ENCODE measurements around the gene LRRC34. TPM values are rescaled to one million over a fixed set of nuclear protein-coding genes. Genes with fewer than 3 reads are reported as not detected.

Gene LRRC34
- total RNA-seq, 4 donors from 2014 or later, result 1.2 to 1.3 TPM; not detected in 2

GRCh38 chr3:169764312-169764881, 48.3 kb downstream of the LRRC34 start:
- Histone ChIP-seq H3K27me3 (no peaks in the 10 kb centered on the region), H3K4me3 (peak overlapping the region; percentile 63 to 96 (median 93)), H3K9me3 (no peaks in the 10 kb centered on the region), H3K27ac (peak overlapping the region; percentile 85 to 96 (median 96)), H3K36me3 (no peaks in the 10 kb centered on the region), H3K4me1 (peaks cover 0 to 11% of the 10 kb centered on the region in 2 donors)
- DNase-seq (peak in 1 of 2 donors; percentile 42), ATAC-seq (peak; percentile 39 to 58)
- in situ Hi-C loops (cut with MboI; ENCODE audit: low sequenced_read_pairs in 4 of 4) (loop anchor here in 1 of 4 donors (25.0 kb wide), 1 partner anchor 598 kb away; the partner anchor contains the start of gene SKIL), intact Hi-C loops (cut with DNase I; ENCODE audit: low total_unique reads) (loop anchor here (10.0 kb wide), 1 partner anchor 620 kb away; no protein-coding TSS in a partner anchor)
- TF ChIP-seq CTCF (IDR thresholded peaks at IDR 0.05 in 4 of 5, conservative IDR thresholded peaks at IDR 0.05 in 1 of 5) (no peak), POLR2A (IDR thresholded peaks at IDR 0.05) (no peak)

- ATAC-seq (no peak), DNase-seq (no peak)
- in situ Hi-C loops (cut with MboI; ENCODE audit: low sequenced_read_pairs in 4 of 4), result loop anchor here in 1 of 4 donors (25.0 kb wide), 1 partner anchor 602 kb away; the partner anchor contains the start of gene SKIL
- Histone ChIP-seq H3K27me3 (peaks cover 0 to 6% (median 0%) of the 10 kb centered on the region in 3 donors), H3K4me3 (no peak overlapping the region), H3K27ac (no peak overlapping the region), H3K4me1 (peaks cover 0 to 11% of the 10 kb centered on the region in 2 donors), H3K36me3 (no peaks in the 10 kb centered on the region), H3K9me3 (no peaks in the 10 kb centered on the region)
- intact Hi-C loops (cut with DNase I; ENCODE audit: low total_unique reads), result loop anchor here (10.0 kb wide), 1 partner anchor 616 kb away; no protein-coding TSS in a partner anchor
- TF ChIP-seq POLR2A (IDR thresholded peaks at IDR 0.05) (no peak), CTCF (IDR thresholded peaks at IDR 0.05 in 4 of 5, conservative IDR thresholded peaks at IDR 0.05 in 1 of 5) (no peak)
These were observed 52.2 kb downstream of the LRRC34 start for GRCh38 chr3:169760479-169760878.

- ATAC-seq (no peak), DNase-seq (no peak)
- Histone ChIP-seq H3K36me3 (no peaks in the 10 kb centered on the region), H3K4me1 (peaks cover 0 to 6% of the 10 kb centered on the region in 2 donors), H3K27ac (no peak overlapping the region), H3K9me3 (no peaks in the 10 kb centered on the region), H3K27me3 (peaks cover 0 to 6% (median 4%) of the 10 kb centered on the region in 3 donors), H3K4me3 (no peak overlapping the region)
- intact Hi-C loops (cut with DNase I; ENCODE audit: low total_unique reads), result no loop called here
- TF ChIP-seq CTCF (IDR thresholded peaks at IDR 0.05 in 4 of 5, conservative IDR thresholded peaks at IDR 0.05 in 1 of 5) (no peak), POLR2A (IDR thresholded peaks at IDR 0.05) (no peak)
- in situ Hi-C loops (cut with MboI; ENCODE audit: low sequenced_read_pairs in 4 of 4), result loop anchor here in 1 of 4 donors (25.0 kb wide), 1 partner anchor 603 kb away; the partner anchor contains the start of gene SKIL
These were observed 53.4 kb downstream of the LRRC34 start for GRCh38 chr3:169759256-169759655.

DNA sequence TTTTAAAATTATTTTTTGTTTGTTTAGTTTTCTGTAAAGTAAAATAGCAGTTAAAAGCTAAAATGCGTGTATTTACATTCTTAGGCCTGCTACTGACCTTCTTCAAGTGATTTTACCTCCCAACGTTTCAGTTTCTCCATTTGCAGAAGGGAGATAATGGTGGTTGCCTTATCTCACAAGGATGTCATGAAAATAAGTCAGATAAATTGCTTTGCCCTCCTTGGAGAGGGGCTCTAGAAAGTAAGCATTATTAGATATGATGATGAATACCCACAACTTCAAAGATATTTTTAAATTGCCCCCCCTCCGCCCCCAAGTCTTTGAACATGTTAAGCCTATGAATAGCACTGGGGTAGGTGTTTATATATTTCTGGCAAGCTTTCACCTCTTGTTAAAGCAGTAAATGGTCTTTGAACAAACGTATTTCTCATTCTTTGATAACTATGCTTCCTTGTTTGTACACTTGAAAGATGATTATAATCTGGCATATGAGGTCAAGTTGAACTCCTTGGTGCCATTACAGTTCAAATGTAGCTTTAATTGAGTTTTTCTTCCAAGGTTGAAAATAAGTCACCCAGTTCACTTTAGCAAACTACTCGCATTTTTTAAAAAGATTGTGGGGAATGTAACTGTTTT, 54.2 kb downstream of the LRRC34 start:
- H3K9me3 ChIP-seq, result no peaks in the 10 kb centered on the region
- DNase-seq, result no peak

More for the DNA sequence above, 54.2 kb downstream of the LRRC34 start:
- TF ChIP-seq POLR2A (IDR thresholded peaks at IDR 0.05) (no peak), CTCF (IDR thresholded peaks at IDR 0.05 in 4 of 5, conservative IDR thresholded peaks at IDR 0.05 in 1 of 5) (no peak)
- H3K27ac ChIP-seq, result no peak overlapping the region
- no peaks in the 10 kb centered on the region for H3K4me1 ChIP-seq
- in situ Hi-C loops (cut with MboI; ENCODE audit: low sequenced_read_pairs in 4 of 4), result loop anchor here in 1 of 4 donors (25.0 kb wide), 1 partner anchor 604 kb away; the partner anchor contains the start of gene SKIL
- H3K36me3 ChIP-seq, result no peaks in the 10 kb centered on the region
- intact Hi-C loops (cut with DNase I; ENCODE audit: low total_unique reads), result no loop called here
- ATAC-seq, result no peak
- no peak overlapping the region for H3K4me3 ChIP-seq
- peaks cover 0 to 6% (median 4%) of the 10 kb centered on the region in 3 donors for H3K27me3 ChIP-seq

All from gastrocnemius medialis (tissue), 4 donors.